GM12891 (cell line): ENCODE data around the gene LEAP2.

Experiments used
- PAX5 ChIP-seq: IDR thresholded peaks from 2 replicates; pipeline ENCODE4 v1.6.1; 2011; ENCODE audit warnings: low read length, moderate library complexity, mild to moderate bottlenecking; ENCODE audit not compliant: insufficient read depth, severe bottlenecking
- POLR2A ChIP-seq: IDR thresholded peaks from 2 replicates; pipeline ENCODE4 v1.6.1; 2011; ENCODE audit warnings: low read depth, low read length, control low read depth
- POLR2AphosphoS5 ChIP-seq: IDR thresholded peaks from 2 replicates; pipeline ENCODE4 v1.6.1; 2011; ENCODE audit warnings: low read depth, low read length, control low read depth

DNA sequence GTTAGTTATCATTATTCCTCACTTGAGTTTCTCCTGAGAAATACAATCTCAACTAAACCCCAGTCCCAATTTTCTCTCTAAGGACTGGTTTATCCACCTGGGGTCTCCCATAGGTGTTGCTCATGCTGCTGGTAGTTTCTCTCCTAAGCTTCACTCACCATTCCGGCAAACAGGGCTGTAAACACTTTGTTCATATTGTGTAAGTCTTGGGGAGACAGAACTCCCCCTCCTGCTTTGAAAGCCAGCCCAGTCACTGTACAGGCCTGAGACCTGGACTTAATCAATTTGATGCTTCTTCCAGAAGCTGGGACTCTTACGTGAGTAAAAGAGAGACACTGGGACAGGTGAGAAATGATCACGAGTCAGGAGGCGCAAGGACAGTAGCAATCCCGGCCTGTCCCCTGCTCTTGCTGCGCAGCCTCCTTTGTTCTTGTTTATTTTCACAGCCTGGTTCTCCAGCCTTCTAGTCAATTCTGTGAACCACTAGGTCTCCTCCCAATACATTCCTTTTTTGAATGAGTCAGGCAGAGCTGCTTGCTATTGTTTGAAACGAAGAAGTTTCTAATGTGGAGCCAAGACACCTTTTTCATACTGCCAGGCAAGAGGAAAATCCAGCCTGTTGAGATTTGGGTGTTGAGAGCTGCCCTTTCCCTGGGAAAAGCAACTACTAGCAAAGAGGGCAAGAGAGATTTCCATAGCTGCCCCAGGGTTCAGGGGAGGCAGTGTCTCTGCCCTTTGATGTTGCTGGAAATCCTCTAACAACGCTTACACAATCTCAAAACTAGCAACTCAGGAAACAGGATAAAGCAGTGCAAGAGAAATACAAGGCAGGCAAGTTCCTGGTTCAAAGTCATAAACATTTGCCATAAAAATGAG is 33.8 kb upstream of the LEAP2 start:
- no peak for TF ChIP-seq POLR2A
- TF ChIP-seq POLR2AphosphoS5, result no peak
- no peak for TF ChIP-seq PAX5
